Measurements from ENCODE around the gene PCDHB2. TPM values are rescaled to one million over a fixed set of nuclear protein-coding genes. Genes with fewer than 3 reads are reported as not detected.
A peak's percentile ranks its signal among the peaks of the same experiment; 100 is the strongest.

PCDHB2 gene
- total RNA-seq (2021; fragmentation: NEBNext Ultra II Directional; extraction: Animal tissue kit (Norgen Biotek cat#: 25700)), result 1 to 10 TPM; 4.1 to 8.6 (median 5.3) TPM
- long read RNA-seq, full-length matches to known transcripts, result 22 of 22 reads
- long read RNA-seq, partial matches to known transcripts, result 0 of 22 reads
- long read RNA-seq, other reads (novel, unspliced or antisense), result 0 of 22 reads

GRCh38 chr5:141094481-141095262, at the start of gene PCDHB2:
TSS of gene PCDHB2 (plus strand) at chr5:141094615. CDS start at chr5:141094791, 176 bp downstream.
- Mint-ChIP-seq H3K27ac (peak within 1 kb of the TSS; percentile 77), H3K4me1 (ENCODE audit: low read depth) (peaks cover 17% of the 10 kb centered on the region; the same call in 1 of the 2 replicates), H3K4me3 (peak within 1 kb of the TSS; percentile 94), H3K9me3 (peaks cover 10% of the 10 kb centered on the region), H3K36me3 (ENCODE audit: low read depth) (peaks cover 12% of the 10 kb centered on the region), H3K27me3 (ENCODE audit: insufficient read depth) (peaks cover 4% of the 10 kb centered on the region)
- peak; percentile 85 for TF ChIP-seq CTCF (IDR thresholded peaks at IDR 0.05)
- DNase-seq, result peak; percentile 69

GRCh38 chr5:141050622-141051520, 43.5 kb upstream of the PCDHB2 start, which contains the start of gene PCDHB1:
TSS of gene PCDHB1 (plus strand) at chr5:141051374. CDS start at chr5:141051471, 97 bp downstream.
- Mint-ChIP-seq H3K9me3 (peaks cover 4% of the 10 kb centered on the region), H3K4me3 (peak within 1 kb of the TSS; percentile 53), H3K36me3 (ENCODE audit: low read depth) (no peaks in the 10 kb centered on the region), H3K27ac (no peak within 1 kb of the TSS), H3K4me1 (ENCODE audit: low read depth) (no peaks in the 10 kb centered on the region), H3K27me3 (ENCODE audit: insufficient read depth) (peaks cover 3% of the 10 kb centered on the region)
- DNase-seq, result no peak
- TF ChIP-seq CTCF (IDR thresholded peaks at IDR 0.05), result no peak

GRCh38 chr5:141051521-141051866, 42.9 kb upstream of the PCDHB2 start:
- Mint-ChIP-seq H3K27me3 (ENCODE audit: insufficient read depth) (peaks cover 3% of the 10 kb centered on the region), H3K9me3 (peaks cover 4% of the 10 kb centered on the region), H3K27ac (no peak overlapping the region), H3K4me1 (ENCODE audit: low read depth) (no peaks in the 10 kb centered on the region), H3K36me3 (ENCODE audit: low read depth) (no peaks in the 10 kb centered on the region), H3K4me3 (peak overlapping the region; percentile 53)
- no peak for TF ChIP-seq CTCF (IDR thresholded peaks at IDR 0.05)
- no peak for DNase-seq

GRCh38 chr5:141077826-141078225, 16.6 kb upstream of the PCDHB2 start:
- no peak for TF ChIP-seq CTCF (IDR thresholded peaks at IDR 0.05)
- peaks cover 3% of the 10 kb centered on the region for H3K27me3 Mint-ChIP-seq (ENCODE audit: insufficient read depth)
- peak overlapping the region; percentile 61; the same call in 1 of the 2 replicates for H3K4me3 Mint-ChIP-seq
- H3K4me1 Mint-ChIP-seq (ENCODE audit: low read depth), result no peaks in the 10 kb centered on the region
- no peaks in the 10 kb centered on the region for H3K36me3 Mint-ChIP-seq (ENCODE audit: low read depth)
- no peak for DNase-seq
- H3K9me3 Mint-ChIP-seq, result peaks cover 4% of the 10 kb centered on the region; the same call in 1 of the 2 replicates
- no peak overlapping the region for H3K27ac Mint-ChIP-seq

- H3K27me3 Mint-ChIP-seq (ENCODE audit: insufficient read depth), result peaks cover 3% of the 10 kb centered on the region
- peaks cover 19% of the 10 kb centered on the region for H3K4me1 Mint-ChIP-seq (ENCODE audit: low read depth)
- TF ChIP-seq CTCF (IDR thresholded peaks at IDR 0.05), result no peak
- no peaks in the 10 kb centered on the region for H3K36me3 Mint-ChIP-seq (ENCODE audit: low read depth)
- no peak for DNase-seq
- H3K9me3 Mint-ChIP-seq, result peaks cover 4% of the 10 kb centered on the region; the same call in 1 of the 2 replicates
- no peak overlapping the region for H3K27ac Mint-ChIP-seq
- H3K4me3 Mint-ChIP-seq, result no peak overlapping the region
Observed at GRCh38 chr5:141082228-141082627, 12.2 kb upstream of the PCDHB2 start.
